BLaER1 treated with 17β-estradiol and CSF1 and Interleukin-3, amounts not matched to agents 10 nM and 100 nM (cell line): ENCODE results near the gene MSANTD3.

Experiments used
- H3K27ac ChIP-seq, 11 experiments: shearing (Covaris generic); formaldehyde crosslinking; 2 replicates each; pipeline ENCODE4 v1.8.1; 2022
- H3K27me3 ChIP-seq, 11 experiments: shearing (Covaris generic); formaldehyde crosslinking; 2 replicates each; pipeline ENCODE4 v1.8.1; 2022
- H3K36me3 ChIP-seq, 11 experiments: shearing (Covaris generic); formaldehyde crosslinking; 2 replicates each; pipeline ENCODE4 v1.8.1; 2022
- H3K4me1 ChIP-seq, 10 experiments: shearing (Covaris generic); formaldehyde crosslinking; 2 replicates each; pipeline ENCODE4 v1.8.1; 2022
- H3K4me2 ChIP-seq, 11 experiments: shearing (Covaris generic); formaldehyde crosslinking; 2 replicates each; pipeline ENCODE4 v1.8.1; 2022
- H3K4me3 ChIP-seq, 10 experiments: shearing (Covaris generic); formaldehyde crosslinking; 2 replicates each; pipeline ENCODE4 v1.8.1; 2022
- H3K9ac ChIP-seq, 11 experiments: shearing (Covaris generic); formaldehyde crosslinking; 2 replicates each; pipeline ENCODE4 v1.8.1; 2022
- H3K9me3 ChIP-seq, 11 experiments: shearing (Covaris generic); formaldehyde crosslinking; replicated peaks in 1 of 11; 2 replicates each; pipeline ENCODE4 v1.8.1; 2022
- H4K20me1 ChIP-seq, 11 experiments: shearing (Covaris generic); formaldehyde crosslinking; 2 replicates each; pipeline ENCODE4 v1.8.1; 2022
- Cebpa-rat ChIP-seq, 11 experiments: shearing (Covaris generic); IDR thresholded peaks; 2 replicates each; pipeline ENCODE4 v1.8.1; 2022

Gene MSANTD3

GRCh38 chr9:100447041-100447440, 20.1 kb downstream of the MSANTD3 start:
- peaks cover 0 to 8% (median 3%) of the 10 kb centered on the region in 11 experiments; a peak in 10 of 22 replicates for H3K9me3 ChIP-seq
- H4K20me1 ChIP-seq = peaks cover 0 to 17% (median 0%) of the 10 kb centered on the region in 11 experiments; a peak in 5 of 22 replicates
- no peak overlapping the region for H3K27ac ChIP-seq
- TF ChIP-seq Cebpa-rat (IDR thresholded peaks at IDR 0.05) = no peak
- peaks cover 17 to 84% (median 48%) of the 10 kb centered on the region in 11 experiments; a peak in 21 of 22 replicates for H3K36me3 ChIP-seq
- H3K4me3 ChIP-seq = no peak overlapping the region
- H3K9ac ChIP-seq = no peak overlapping the region
- H3K4me1 ChIP-seq = peaks cover 0 to 20% (median 16%) of the 10 kb centered on the region in 10 experiments; a peak in 16 of 20 replicates
- no peak overlapping the region for H3K4me2 ChIP-seq
- no peaks in the 10 kb centered on the region for H3K27me3 ChIP-seq

- no peak overlapping the region for H3K27ac ChIP-seq
- H4K20me1 ChIP-seq = peaks cover 0 to 17% (median 0%) of the 10 kb centered on the region in 11 experiments; a peak in 5 of 22 replicates
- TF ChIP-seq Cebpa-rat (IDR thresholded peaks at IDR 0.05) = no peak
- peaks cover 7 to 20% (median 14%) of the 10 kb centered on the region in 11 experiments; a peak in 19 of 22 replicates for H3K9me3 ChIP-seq
- no peak overlapping the region for H3K9ac ChIP-seq
- peaks cover 0 to 19% (median 16%) of the 10 kb centered on the region in 10 experiments; a peak in 16 of 20 replicates for H3K4me1 ChIP-seq
- no peaks in the 10 kb centered on the region for H3K27me3 ChIP-seq
- no peak overlapping the region for H3K4me2 ChIP-seq
- peaks cover 22 to 84% (median 53%) of the 10 kb centered on the region in 11 experiments; a peak in 21 of 22 replicates for H3K36me3 ChIP-seq
- no peak overlapping the region for H3K4me3 ChIP-seq
These were observed 21.3 kb downstream of the MSANTD3 start for GRCh38 chr9:100448266-100448665.

- TF ChIP-seq Cebpa-rat (IDR thresholded peaks at IDR 0.05) = no peak
- Histone ChIP-seq H3K36me3 (peaks cover 25 to 84% (median 53%) of the 10 kb centered on the region in 11 experiments; a peak in 21 of 22 replicates), H4K20me1 (peaks cover 0 to 8% (median 0%) of the 10 kb centered on the region in 11 experiments; a peak in 5 of 22 replicates), H3K4me1 (peaks cover 2 to 9% (median 6%) of the 10 kb centered on the region in 10 experiments; a peak in 16 of 20 replicates), H3K4me3 (no peak overlapping the region), H3K4me2 (no peak overlapping the region), H3K9ac (no peak overlapping the region), H3K9me3 (peaks cover 7 to 20% (median 14%) of the 10 kb centered on the region in 11 experiments; a peak in 19 of 22 replicates), H3K27me3 (no peaks in the 10 kb centered on the region), H3K27ac (no peak overlapping the region)
These were observed 22.5 kb downstream of the MSANTD3 start for GRCh38 chr9:100449420-100449819.

GRCh38 chr9:100452894-100453293, 26.0 kb downstream of the MSANTD3 start:
- Histone ChIP-seq H3K27ac (no peak overlapping the region), H3K4me1 (peaks cover 0 to 5% (median 0%) of the 10 kb centered on the region in 10 experiments; a peak in 2 of 20 replicates), H3K27me3 (no peaks in the 10 kb centered on the region), H3K9me3 (peaks cover 7 to 20% (median 14%) of the 10 kb centered on the region in 11 experiments; a peak in 19 of 22 replicates), H4K20me1 (no peaks in the 10 kb centered on the region), H3K4me2 (no peak overlapping the region), H3K9ac (no peak overlapping the region), H3K36me3 (peaks cover 25 to 58% (median 42%) of the 10 kb centered on the region in 11 experiments; a peak in 21 of 22 replicates), H3K4me3 (no peak overlapping the region)
- no peak for TF ChIP-seq Cebpa-rat (IDR thresholded peaks at IDR 0.05)

- Histone ChIP-seq H3K27ac (no peak overlapping the region), H3K4me1 (peaks cover 0 to 8% (median 5%) of the 10 kb centered on the region in 10 experiments; a peak in 9 of 20 replicates), H3K9me3 (peaks cover 7 to 20% (median 14%) of the 10 kb centered on the region in 11 experiments; a peak in 19 of 22 replicates), H3K36me3 (peaks cover 25 to 46% (median 38%) of the 10 kb centered on the region in 11 experiments; a peak in 21 of 22 replicates), H3K9ac (no peak overlapping the region), H4K20me1 (no peaks in the 10 kb centered on the region), H3K4me2 (no peak overlapping the region), H3K27me3 (no peaks in the 10 kb centered on the region), H3K4me3 (no peak overlapping the region)
- no peak for TF ChIP-seq Cebpa-rat (IDR thresholded peaks at IDR 0.05)
These were observed 28.5 kb downstream of the MSANTD3 start for GRCh38 chr9:100455470-100455869.

GRCh38 chr9:100457517-100457916, 30.6 kb downstream of the MSANTD3 start:
- H3K9ac ChIP-seq = no peak overlapping the region
- H3K4me2 ChIP-seq = no peak overlapping the region
- no peak overlapping the region for H3K4me3 ChIP-seq
- H4K20me1 ChIP-seq = no peaks in the 10 kb centered on the region
- peaks cover 5 to 9% (median 6%) of the 10 kb centered on the region in 11 experiments; a peak in 19 of 22 replicates for H3K9me3 ChIP-seq
- H3K36me3 ChIP-seq = peaks cover 5 to 26% (median 17%) of the 10 kb centered on the region in 11 experiments; a peak in 21 of 22 replicates
- H3K27ac ChIP-seq = no peak overlapping the region
- no peak for TF ChIP-seq Cebpa-rat (IDR thresholded peaks at IDR 0.05)
- peaks cover 0 to 10% (median 5%) of the 10 kb centered on the region in 10 experiments; a peak in 9 of 20 replicates for H3K4me1 ChIP-seq
- H3K27me3 ChIP-seq = no peaks in the 10 kb centered on the region

GRCh38 chr9:100459963-100460362, 33.0 kb downstream of the MSANTD3 start:
- Histone ChIP-seq H4K20me1 (no peaks in the 10 kb centered on the region), H3K4me3 (no peak overlapping the region), H3K27ac (no peak overlapping the region), H3K36me3 (0 out of 22 replicates have a peak, but pooled peaks cover 0 to 1% (median 0%) of the 10 kb centered on the region in 11 experiments), H3K4me1 (peaks cover 0 to 10% (median 2%) of the 10 kb centered on the region in 10 experiments; a peak in 7 of 20 replicates), H3K9me3 (no peaks in the 10 kb centered on the region), H3K9ac (no peak overlapping the region), H3K27me3 (no peaks in the 10 kb centered on the region), H3K4me2 (peak overlapping the region in 4 of 11 experiments; percentile 19 to 39 (median 28); a peak in 4 of 22 replicates)
- 0 out of 22 replicates have a peak, but pooled peaks of 1 of the 11 experiments have one; percentile 30 for TF ChIP-seq Cebpa-rat (IDR thresholded peaks at IDR 0.05)

- Histone ChIP-seq H3K27me3 (no peaks in the 10 kb centered on the region), H4K20me1 (no peaks in the 10 kb centered on the region), H3K36me3 (no peaks in the 10 kb centered on the region), H3K4me1 (peaks cover 0 to 4% (median 0%) of the 10 kb centered on the region in 10 experiments; a peak in 5 of 20 replicates), H3K27ac (no peak overlapping the region), H3K9ac (no peak overlapping the region), H3K4me2 (no peak overlapping the region), H3K9me3 (no peaks in the 10 kb centered on the region), H3K4me3 (no peak overlapping the region)
- no peak for TF ChIP-seq Cebpa-rat (IDR thresholded peaks at IDR 0.05)
These were observed 38.3 kb downstream of the MSANTD3 start for GRCh38 chr9:100465274-100465673.

- H4K20me1 ChIP-seq = no peaks in the 10 kb centered on the region
- H3K27me3 ChIP-seq = no peaks in the 10 kb centered on the region
- no peaks in the 10 kb centered on the region for H3K36me3 ChIP-seq
- no peaks in the 10 kb centered on the region for H3K4me1 ChIP-seq
- H3K4me2 ChIP-seq = no peak overlapping the region
- no peaks in the 10 kb centered on the region for H3K9me3 ChIP-seq
- no peak overlapping the region for H3K4me3 ChIP-seq
- TF ChIP-seq Cebpa-rat (IDR thresholded peaks at IDR 0.05) = no peak
- no peak overlapping the region for H3K27ac ChIP-seq
- H3K9ac ChIP-seq = no peak overlapping the region
These were observed 38.8 kb downstream of the MSANTD3 start for GRCh38 chr9:100465761-100466160.
